ENCODE measurements around the gene ZC3H7B.

DNA sequence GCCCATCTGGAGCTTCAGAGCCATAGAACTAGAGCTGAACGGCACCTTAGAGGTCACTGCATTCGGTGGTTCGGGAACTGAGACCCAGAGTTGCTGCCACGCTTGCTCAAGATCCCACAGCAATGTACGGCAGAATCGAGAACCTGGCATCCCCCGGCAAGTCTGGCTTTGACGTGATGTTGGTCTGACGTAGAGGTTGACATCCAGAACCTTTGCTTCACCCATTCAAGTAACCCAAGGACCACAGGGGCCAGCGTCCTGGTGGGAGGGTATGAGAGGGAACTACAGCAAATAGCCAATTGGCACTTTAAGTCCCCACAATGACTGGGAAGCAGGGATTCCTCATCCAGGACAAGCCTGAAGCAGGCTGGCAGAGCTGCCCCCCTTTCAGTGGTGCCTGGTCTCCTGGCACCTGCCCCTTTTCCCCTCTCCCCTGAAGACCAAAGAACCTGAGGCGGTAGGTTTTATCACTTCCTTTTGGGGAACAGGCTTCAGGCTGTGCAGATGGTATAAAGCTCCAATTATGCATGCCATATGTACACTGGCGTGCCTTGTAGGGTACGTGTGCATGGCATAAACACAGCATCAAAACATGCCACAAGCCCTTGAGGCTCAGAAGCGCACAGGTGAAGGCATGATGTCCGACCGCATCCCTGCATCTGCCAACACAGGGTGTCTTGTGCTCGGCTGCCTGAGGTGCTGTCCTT lies 65.2 kb downstream of the ZC3H7B start:
- TF ChIP-seq, protein P1, sequence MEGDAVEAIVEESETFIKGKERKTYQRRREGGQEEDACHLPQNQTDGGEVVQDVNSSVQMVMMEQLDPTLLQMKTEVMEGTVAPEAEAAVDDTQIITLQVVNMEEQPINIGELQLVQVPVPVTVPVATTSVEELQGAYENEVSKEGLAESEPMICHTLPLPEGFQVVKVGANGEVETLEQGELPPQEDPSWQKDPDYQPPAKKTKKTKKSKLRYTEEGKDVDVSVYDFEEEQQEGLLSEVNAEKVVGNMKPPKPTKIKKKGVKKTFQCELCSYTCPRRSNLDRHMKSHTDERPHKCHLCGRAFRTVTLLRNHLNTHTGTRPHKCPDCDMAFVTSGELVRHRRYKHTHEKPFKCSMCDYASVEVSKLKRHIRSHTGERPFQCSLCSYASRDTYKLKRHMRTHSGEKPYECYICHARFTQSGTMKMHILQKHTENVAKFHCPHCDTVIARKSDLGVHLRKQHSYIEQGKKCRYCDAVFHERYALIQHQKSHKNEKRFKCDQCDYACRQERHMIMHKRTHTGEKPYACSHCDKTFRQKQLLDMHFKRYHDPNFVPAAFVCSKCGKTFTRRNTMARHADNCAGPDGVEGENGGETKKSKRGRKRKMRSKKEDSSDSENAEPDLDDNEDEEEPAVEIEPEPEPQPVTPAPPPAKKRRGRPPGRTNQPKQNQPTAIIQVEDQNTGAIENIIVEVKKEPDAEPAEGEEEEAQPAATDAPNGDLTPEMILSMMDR (IDR thresholded peaks at IDR 0.05): no peak
- no peak for TF ChIP-seq POLR2A (IDR thresholded peaks at IDR 0.05)
